NOMO-1 treated with dmso at 0.1 percent for 144 hours (cell line): ENCODE data around the gene ASPSCR1.
A peak's percentile ranks its signal among the peaks of the same experiment; 100 is the strongest.

Source experiments
- DNase-seq: peaks from one replicate; lab custom pipeline; 2025; ENCODE audit not compliant: unreplicated experiment; lab: John Stamatoyannopoulos, UW

The ASPSCR1 gene, protein sequence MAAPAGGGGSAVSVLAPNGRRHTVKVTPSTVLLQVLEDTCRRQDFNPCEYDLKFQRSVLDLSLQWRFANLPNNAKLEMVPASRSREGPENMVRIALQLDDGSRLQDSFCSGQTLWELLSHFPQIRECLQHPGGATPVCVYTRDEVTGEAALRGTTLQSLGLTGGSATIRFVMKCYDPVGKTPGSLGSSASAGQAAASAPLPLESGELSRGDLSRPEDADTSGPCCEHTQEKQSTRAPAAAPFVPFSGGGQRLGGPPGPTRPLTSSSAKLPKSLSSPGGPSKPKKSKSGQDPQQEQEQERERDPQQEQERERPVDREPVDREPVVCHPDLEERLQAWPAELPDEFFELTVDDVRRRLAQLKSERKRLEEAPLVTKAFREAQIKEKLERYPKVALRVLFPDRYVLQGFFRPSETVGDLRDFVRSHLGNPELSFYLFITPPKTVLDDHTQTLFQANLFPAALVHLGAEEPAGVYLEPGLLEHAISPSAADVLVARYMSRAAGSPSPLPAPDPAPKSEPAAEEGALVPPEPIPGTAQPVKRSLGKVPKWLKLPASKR

DNA sequence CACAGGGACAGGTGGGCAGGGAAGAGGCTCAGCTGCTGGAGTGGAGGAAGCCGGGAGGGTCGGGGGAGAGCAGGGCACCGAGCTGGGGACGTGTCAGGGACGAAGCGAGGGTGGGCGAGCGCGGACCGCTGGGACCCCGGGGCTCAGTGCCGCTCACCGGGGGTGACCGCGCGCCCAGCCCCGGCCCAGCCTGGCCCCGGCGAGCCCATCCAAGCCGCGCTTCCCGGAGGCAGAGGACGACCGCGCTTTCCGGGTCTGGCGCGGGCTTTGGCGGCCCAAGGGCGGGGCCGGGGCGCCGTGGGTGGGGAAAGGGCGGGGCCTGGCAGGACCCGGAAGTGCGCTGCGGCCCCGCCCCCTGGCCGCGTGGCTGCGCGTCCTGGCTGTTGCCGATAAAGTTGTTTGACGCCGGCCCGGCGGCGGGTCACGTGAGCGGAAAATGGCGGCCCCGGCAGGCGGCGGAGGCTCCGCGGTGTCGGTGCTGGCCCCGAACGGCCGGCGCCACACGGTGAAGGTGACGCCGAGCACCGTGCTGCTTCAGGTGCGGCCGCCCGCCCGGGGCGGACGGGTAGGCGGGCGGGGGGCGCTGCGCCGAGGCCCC lies at the start of gene ASPSCR1:
ASPSCR1 (plus strand) TSS at position 419 of the 598 bp plus-strand sequence; CDS start at position 437, 18 bp downstream.
- peak; percentile 49 for DNase-seq

DNA sequence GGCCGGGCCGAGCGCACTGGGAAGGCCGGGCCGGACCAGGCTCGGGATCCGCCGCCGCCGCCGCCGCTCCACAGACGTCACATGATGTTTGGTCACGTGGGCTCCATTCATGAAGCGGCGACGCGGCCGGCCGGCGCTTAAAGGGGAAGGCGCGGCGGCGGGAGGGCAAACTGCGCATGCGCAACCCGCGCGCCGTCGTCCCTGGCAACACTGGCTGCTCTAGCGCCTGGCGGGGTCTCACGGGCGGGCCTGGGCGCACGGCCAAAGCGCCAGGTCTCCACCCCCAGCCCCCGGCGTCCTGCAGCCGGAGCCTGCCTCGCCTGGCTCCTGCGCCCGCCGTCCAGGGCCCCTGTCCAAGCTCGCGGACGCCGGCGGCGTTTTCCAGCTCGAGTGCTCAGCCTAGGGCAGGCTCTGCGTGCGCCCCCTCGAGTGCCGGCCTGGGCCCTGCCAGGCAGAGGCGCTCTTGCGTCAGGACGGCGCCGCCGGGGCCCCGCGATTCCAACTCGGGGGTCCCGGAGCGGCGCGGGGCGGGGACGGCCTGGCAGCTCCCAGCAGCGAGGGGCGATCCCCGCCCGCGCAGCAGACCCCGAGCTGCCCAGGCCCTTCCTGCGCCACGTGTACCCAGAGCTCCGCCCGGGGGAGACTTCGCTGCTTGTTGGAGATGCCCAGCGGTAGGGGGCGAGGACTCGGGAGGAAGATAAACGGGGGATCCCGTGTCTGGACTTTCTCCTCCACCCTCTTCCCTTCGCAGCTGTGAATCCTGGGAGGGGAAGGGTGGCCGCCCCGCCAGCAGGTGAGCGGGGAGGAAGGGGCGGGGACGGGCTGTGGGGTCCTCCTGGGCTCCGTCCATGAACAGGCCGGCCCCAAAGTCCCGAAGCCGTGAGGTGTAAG lies 49.5 kb upstream of the ASPSCR1 start, which contains the start of gene MAFG:
MAFG (minus strand) TSS at position 83 of the 891 bp plus-strand sequence. CDS start 4,550 bp downstream, outside the sequence.
- DNase-seq = peak; percentile 77

DNA sequence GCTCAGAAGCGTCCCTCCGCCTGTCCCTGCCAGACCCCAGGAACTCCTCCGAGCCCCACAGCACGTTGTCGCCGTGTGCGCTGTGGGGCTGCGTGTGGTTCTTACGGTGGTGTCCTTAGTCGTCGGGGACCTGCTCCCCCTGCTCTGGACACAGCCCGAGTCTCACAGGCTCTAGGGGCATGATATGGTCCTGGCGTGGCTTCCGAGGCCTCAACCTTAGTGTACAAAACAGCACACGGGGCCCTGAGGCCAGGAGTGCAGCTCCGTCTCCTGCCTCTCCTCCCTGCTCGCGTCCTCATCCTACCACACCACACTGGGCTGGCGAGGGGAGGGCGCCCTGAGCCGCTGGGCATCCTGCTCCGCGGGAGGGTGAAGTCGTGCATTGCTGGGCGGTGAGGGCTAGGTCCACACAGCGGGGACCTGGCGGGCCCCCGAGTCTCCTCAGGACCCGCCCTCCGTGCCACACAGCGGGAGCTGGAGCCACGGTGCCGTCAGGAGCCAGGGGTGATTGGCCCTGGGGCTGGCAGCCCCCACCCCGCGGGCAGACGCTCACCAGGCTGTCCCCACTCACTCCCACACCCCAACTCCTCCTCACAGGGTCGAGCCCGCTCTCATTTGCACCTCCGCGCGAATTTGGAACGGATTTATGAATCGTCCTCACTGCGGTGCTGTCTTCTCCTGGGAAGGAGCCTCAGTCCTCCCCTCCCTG lies 48.7 kb upstream of the ASPSCR1 start:
- no peak for DNase-seq

DNA sequence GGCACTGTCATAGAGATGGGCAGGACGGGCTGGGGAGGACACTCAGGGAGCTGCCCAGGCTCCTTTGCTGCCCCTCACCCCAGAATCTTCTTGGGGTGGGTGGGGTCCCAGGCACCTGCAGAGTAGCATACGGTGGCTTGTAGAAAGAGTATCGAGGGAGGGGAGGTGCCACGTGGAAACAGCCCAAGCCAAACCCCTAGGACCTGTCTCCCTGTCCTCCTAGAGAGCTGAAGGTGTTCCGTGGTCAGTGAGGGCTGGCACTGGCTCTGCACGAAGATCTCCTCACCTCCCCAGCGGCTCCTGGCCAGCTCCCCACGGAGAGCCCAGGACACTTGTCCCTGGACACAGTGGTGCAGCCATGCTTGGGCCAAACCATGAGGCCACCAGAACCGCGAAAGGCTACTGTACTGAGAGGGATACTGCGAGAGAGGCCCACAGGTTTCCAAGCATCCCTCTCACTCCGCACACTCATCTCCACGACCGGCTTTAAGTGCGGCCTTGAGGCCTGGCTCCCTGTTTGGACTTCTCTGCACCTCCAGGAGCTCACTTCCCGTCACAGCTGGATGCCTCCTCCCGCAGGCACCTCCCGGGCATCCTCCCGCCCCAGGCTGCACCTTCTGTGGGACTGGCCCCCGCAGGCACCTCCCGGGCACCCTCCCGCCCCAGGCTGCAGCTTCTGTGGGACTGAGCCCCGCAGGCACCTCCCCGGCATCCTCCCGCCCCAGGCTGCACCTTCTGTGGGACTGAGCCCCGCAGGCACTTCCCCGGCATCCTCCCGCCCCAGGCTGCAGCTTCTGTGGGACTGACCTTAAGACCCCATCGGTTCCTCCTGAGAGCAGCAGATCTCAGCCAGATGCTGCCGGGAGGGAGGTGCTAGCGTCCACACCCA lies 47.9 kb upstream of the ASPSCR1 start:
- DNase-seq = no peak

DNA sequence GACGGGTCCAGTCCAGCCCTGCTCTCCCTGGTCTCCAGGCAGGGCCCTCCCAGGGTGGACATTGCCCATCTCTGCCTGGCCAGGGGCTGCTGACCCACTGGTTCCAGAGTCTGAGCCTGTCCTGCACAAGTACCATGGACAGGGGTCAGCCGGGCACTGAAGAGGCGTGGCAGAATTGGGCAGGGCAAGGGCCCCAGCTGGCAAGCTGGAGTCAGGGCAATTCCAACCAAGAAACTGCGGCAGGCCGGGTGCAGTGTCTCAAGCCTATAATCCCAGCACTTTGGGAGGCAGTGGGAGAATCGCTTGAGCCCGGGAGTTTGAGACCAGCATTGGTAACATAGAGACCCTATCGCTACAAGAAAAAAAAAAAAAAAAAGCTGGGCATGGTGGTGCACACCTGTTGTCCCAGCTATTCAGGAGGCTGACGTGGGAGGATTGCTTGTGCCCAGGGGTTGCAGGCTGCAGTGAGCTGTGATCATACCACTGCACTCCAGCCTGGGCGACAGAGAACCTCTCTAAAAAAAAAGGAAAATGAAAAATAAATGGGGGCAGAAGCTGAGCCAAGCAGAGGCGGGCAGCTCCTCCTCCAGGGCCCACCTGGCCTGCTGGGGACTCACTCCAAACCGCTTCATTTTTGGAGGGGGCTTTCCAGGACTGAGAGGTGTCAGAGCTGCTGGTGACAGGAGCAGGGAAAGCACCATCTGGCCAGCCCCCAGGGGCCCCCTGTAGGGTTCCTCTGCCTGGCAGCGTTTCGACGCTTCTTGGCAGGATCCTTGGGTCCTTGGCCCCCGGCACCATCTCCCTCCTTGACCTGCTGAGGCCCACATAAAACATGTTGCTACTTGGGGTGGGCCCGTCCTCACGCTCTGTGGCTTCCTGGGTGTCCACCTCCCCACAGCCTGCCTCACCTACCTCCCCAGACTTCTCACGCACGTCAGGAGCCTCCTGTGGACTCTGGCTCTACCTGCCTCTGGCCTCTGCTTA lies 47.0 kb upstream of the ASPSCR1 start:
- DNase-seq = no peak

DNA sequence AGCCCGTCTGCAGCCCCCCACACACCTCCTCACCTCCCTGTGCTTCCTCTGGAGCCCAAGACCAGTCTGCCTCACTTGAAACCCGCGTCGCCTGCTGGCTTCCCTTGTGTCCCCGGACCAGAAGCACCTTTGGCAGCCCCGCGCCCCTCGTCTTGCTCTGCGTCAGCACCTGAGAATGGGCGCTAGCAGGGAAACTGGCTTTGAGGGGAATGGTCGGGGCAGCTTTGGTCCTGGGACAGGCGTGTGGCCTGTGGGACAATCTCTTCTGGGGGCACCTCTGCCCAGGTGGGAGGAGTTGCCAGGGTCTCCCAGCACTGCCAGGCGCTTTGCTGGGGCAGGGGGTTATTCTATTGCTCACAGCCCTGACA lies 46.3 kb upstream of the ASPSCR1 start:
- no peak for DNase-seq

DNA sequence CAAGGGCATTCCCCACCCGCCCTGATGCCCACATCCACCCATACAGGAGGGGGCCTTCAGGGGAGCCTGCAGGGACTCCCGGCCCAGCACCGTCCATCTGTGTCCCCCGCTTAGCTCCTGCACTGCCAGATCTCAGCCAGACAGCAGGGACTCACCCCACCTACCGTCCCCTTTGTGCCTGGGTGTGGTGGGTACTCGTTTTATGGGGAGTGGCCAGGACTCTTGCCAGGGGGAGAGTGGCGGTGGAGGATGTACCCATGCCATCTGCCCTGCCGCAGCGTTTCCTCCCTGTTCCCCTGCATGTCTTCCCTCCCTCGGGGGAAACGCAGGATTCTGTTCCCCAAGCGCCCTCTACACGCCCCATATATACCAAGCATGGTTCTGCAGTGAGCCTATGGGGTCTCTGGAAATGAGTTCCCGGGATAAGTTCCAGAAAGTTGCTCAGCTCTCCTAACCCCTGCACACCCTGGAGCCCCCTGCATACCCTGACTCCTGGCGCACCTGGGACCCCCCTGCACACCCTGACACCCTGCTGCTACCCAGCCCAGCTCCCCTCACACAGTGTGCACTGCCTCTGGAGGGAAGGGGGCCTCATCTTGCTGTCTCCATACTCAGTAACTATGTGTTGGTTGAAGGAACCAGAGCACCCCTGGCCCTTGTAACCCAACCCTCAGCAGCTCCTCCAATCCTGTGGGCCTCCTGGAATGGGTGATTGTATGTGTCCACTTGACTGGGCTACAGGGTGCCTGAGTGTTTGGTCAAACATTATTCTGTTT lies 45.7 kb upstream of the ASPSCR1 start:
- DNase-seq = no peak

DNA sequence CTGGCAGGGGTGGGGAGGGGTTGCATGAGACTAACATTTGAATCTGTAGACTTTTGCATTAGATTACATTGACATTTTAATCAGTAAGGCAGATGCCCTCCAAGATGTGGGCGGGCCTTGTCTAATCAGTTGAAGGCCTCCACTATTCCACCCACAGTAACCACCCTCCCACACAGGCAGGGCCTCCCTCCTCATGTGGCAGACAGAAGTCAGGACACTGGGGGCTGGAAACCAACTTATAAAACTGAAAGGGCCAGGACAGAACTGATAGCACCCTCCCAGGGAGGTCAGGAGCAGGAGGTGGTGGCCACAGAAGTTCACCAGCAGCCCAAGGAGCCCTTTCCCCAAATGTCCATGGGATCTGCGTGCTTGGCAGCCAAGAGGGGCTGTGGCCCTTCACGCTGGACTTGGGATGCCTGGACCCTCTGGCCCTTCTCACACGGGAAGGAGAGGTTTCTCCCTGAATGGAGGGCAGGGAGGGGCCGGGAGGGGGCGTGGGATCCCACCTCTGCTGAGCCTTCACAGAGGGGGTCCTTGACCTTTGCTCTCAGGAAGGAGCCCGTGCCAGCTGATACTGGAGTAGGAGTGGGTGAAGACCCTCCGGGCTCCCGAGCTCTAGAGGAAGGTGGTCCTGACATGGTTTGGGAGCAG lies 45.0 kb upstream of the ASPSCR1 start:
- no peak for DNase-seq

DNA sequence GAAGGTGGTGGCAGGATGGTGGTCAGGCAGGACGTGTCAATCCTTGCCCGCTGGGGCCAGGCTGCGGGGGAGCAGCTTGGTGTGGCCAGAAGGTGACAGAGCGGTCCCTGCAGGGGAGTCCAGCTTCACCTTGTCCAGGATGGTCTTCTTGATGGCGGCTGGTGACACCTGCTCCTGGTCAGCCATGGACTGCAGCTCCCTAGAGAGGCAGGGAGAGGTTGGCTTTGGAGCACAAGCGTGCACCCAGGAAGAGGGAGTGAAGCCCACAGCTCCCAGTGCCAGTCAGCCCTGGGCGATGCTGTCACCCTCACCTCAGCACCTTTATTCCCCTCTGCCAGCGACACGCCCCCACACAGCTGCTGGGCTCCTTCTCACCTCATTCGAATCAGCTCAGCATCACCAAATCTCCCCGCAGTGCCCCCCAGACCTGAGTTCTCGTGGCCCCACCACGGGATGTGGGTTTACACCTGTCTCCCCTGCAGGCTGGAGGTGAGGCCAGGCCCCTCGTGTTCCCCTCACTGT lies 44.2 kb upstream of the ASPSCR1 start:
- no peak for DNase-seq

DNA sequence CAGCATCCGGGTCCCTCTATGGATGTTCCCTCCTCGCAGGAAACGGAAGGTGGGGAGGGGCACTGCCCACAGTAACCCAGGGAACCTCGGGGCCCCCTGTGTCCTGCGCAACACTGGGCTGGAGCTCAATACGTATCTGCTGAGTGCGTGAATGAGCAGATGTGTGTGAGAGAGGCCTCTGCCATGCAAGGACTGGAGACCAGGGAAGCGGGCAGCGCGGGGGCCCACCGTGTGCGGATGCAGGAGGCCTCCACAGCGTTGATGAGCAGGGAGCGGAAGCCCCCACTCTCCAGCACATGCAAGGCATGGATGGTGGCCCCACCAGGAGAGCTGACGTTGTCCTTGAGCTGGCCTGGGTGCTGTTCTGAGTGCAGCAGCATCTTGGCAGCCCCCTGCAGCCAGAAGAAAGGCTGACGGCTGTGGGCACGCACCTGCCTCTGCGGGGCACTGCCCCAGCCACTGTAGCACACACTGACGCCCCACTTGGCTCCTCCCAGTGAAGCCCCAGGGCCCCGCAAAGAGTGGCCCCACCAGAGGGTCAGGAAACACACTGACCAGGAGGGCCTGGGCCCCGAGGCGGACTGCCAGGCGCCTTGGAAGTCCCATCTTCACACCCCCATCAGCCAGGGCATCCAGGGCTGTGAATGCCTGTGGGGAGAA lies 43.2 kb upstream of the ASPSCR1 start:
- DNase-seq = no peak

DNA sequence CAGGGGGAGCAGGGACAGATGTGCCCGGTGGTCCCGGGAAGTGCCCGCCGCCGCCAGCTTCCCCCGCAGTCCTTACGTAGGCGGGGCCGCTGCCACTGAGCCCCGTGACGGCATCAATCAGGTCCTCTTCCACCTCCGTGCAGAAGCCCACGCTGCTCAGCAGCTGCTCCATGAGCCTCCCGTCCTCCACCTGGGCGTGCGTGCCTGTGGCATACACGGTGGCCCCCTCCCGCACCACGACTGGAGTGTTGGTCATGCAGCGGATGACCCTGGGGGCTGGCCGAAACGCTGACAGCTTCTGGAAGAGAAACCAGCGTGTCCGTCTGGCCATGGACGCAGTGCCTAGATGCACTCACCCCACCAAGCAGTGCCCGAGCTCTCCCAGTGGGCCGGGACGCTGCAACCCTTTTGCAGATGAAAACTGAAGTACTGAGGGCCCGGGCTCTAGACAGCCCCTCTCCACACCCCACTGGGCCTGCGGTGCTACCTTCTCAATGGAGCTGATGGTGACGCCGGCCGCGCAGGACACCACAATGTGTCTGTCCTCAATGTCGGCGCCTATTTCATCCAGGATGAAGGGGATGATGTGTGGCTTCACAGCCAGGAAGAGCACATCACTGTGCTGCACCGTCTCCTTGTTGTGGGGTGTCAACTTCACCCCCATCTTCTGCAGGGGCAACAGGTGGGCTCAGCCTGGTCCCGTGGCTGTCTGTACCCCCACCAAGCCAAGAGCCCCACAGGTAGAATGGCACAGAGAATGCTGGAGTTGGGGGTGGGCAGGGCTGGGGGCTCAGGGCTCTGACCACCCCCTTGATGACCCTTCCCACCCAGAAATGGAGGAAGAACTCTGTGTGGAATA lies 42.4 kb upstream of the ASPSCR1 start:
- DNase-seq = no peak

DNA sequence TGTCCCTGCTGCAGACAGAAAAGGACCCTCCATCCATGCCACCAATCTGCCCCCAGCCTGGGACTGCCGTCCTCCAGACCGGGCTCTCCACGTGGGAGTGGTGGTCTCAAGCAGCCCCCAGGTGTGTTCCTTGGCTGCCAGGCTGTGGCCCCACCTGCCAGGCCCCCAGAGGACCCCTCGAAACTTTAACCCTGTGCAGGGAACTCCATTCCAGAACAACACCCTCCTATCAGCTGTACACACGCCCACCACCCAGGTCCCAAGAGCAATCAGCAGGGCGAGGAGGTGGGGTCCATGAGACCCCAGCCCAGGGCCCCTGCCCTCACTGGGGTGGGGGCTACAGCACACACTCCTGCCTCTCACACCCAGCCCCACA lies 41.7 kb upstream of the ASPSCR1 start:
- no peak for DNase-seq

DNA sequence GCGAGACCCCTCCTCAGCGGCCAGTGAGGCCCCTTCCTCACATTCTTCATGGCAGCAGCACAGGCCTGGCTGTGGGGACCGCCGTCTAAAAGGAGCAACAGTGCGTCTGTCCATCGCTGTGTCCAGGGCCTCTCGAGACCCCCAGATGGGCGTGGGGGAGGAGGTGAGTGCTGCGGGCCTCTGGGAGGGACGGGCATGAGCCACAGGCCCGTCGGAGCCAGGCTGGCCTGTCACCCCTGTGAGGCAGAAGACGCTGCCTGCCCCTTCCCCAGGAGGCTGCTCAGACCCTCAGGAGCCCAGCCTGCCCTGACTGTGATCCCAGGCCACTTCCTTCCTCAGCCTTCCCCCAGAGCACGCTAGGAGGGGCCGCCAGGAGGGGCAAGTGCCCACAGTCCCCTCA lies 38.2 kb upstream of the ASPSCR1 start:
- DNase-seq = no peak

DNA sequence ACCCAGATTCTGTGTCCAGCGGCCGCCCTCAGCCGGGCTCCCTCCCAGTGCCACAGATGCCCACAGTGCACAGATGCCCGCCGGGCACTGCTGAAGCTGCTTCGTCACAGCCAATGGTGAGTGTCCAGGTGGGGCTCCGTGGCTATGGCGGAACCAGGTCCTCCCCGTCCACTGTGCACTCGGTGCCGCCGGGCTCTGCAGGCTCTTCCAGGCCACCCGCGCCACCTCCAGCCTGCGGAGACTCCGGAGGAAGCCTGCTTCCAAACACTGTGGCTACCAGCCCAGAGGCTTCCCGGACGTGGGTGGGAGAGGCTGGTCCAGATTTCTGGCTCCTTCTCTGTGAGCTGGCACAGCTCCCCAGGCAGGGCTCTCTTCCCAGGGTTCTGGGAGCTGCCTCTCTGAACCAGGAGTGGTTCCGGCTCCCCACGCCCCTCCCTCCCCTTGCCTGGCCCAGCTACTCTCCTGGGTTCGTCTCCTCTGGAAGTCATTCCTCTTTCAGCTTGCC lies 37.5 kb upstream of the ASPSCR1 start:
- DNase-seq = no peak
